ENCODE measurements around the gene NPAS3. TPM values are rescaled to one million over a fixed set of nuclear protein-coding genes. Genes with fewer than 3 reads are reported as not detected.

The NPAS3 gene
- total RNA-seq, 1 experiment from 2014 or later: not detected

- intact Hi-C loops (cut with micrococcal nuclease): no loop called here
- H3K4me3 ChIP-seq (replicated peaks in 1 of 2; ENCODE audit: low read depth in 1 of 2, low read length in 2 of 2): no peak overlapping the region
- no peak for ATAC-seq
- H3K36me3 ChIP-seq (ENCODE audit: control insufficient read depth in 1 of 2, insufficient read depth in 2 of 2, low read length in 2 of 2): no peaks in the 10 kb centered on the region
- no peak overlapping the region for H3K4me2 ChIP-seq (ENCODE audit: low read length)
- TF ChIP-seq POLR2AphosphoS5 (IDR thresholded peaks at IDR 0.05; ENCODE audit: low read depth, low read length) (no peak), MAX (IDR thresholded peaks at IDR 0.05) (no peak), ZNF274 (IDR thresholded peaks at IDR 0.05; ENCODE audit: low read depth, low read length) (no peak), JUND (IDR thresholded peaks at IDR 0.05) (no peak), ATF3 (IDR thresholded peaks at IDR 0.05) (no peak), FOSL1 (IDR thresholded peaks at IDR 0.05; ENCODE audit: low read depth) (no peak), TCF7L2 (IDR thresholded peaks at IDR 0.05; ENCODE audit: borderline replicate concordance, extremely low read depth, insufficient read depth, insufficient read length) (no peak), ZFX (IDR thresholded peaks at IDR 0.05) (no peak)
- BruUV-seq (replicated peaks): no TSS peak
- ChIA-PET POLR2A (no interaction called here), CTCF (no interaction called here), RAD21 (ENCODE audit: low non-redundant PET in 1 of 2, low total read pairs in 2 of 2, uncharacterized antibody in 2 of 2, unreplicated experiment in 2 of 2) (no interaction called here)
- H3K27ac ChIP-seq (ENCODE audit: low read depth, low read length): no peak overlapping the region
- H3K4me1 ChIP-seq (ENCODE audit: control insufficient read depth in 1 of 2, insufficient read depth in 2 of 2, low read length in 2 of 2): no peaks in the 10 kb centered on the region
- no peak overlapping the region for H3K9ac ChIP-seq (ENCODE audit: low read length)
- DNase-seq (ENCODE audit: low read depth, low spot score): no peak
- no peaks in the 10 kb centered on the region for H3K27me3 ChIP-seq (ENCODE audit: insufficient read depth, low read length)
- H2AFZ ChIP-seq (ENCODE audit: low read depth, low read length, poor library complexity, severe bottlenecking): no peak overlapping the region
- no peaks in the 10 kb centered on the region for H3K79me2 ChIP-seq (ENCODE audit: insufficient read depth, low read length)
- no peaks in the 10 kb centered on the region for H4K20me1 ChIP-seq (ENCODE audit: insufficient read depth)
- no peaks in the 10 kb centered on the region for H3K9me2 ChIP-seq (ENCODE audit: insufficient read depth)
- no peaks in the 10 kb centered on the region for H3K9me3 ChIP-seq (ENCODE audit: control insufficient read depth in 1 of 2, insufficient read depth in 1 of 2, low read depth in 1 of 2, low read length in 2 of 2)
Measured at GRCh38 chr14:33511851-33512640, 573.4 kb downstream of the NPAS3 start.

- no peaks in the 10 kb centered on the region for H3K9me3 ChIP-seq (ENCODE audit: control insufficient read depth in 1 of 2, insufficient read depth in 1 of 2, low read depth in 1 of 2, low read length in 2 of 2)
- POLR2A ChIA-PET: no interaction called here
- intact Hi-C loops (cut with micrococcal nuclease): no loop called here
- H4K20me1 ChIP-seq (ENCODE audit: insufficient read depth): no peaks in the 10 kb centered on the region
- TF ChIP-seq EZH2 (IDR thresholded peaks at IDR 0.05) (no peak), JUND (IDR thresholded peaks at IDR 0.05) (no peak)
- RAD21 ChIA-PET (ENCODE audit: low non-redundant PET in 1 of 2, low total read pairs in 2 of 2, uncharacterized antibody in 2 of 2, unreplicated experiment in 2 of 2): no interaction called here
- no peak overlapping the region for H3K27ac ChIP-seq (ENCODE audit: low read depth, low read length)
- no peaks in the 10 kb centered on the region for H3K36me3 ChIP-seq (ENCODE audit: control insufficient read depth in 1 of 2, insufficient read depth in 2 of 2, low read length in 2 of 2)
- ATAC-seq (no peak), DNase-seq (ENCODE audit: low read depth, low spot score) (no peak)
- H3K27me3 ChIP-seq (ENCODE audit: insufficient read depth, low read length): no peaks in the 10 kb centered on the region
- BruUV-seq (replicated peaks): no TSS peak
- CTCF ChIA-PET: no interaction called here
- H3K4me1 ChIP-seq (ENCODE audit: control insufficient read depth in 1 of 2, insufficient read depth in 2 of 2, low read length in 2 of 2): no peaks in the 10 kb centered on the region
- no peak overlapping the region for H2AFZ ChIP-seq (ENCODE audit: low read depth, low read length, poor library complexity, severe bottlenecking)
- no peaks in the 10 kb centered on the region for H3K79me2 ChIP-seq (ENCODE audit: insufficient read depth, low read length)
- no peak overlapping the region for H3K4me2 ChIP-seq (ENCODE audit: low read length)
- no peaks in the 10 kb centered on the region for H3K9me2 ChIP-seq (ENCODE audit: insufficient read depth)
- no peak overlapping the region for H3K4me3 ChIP-seq (replicated peaks in 1 of 2; ENCODE audit: low read depth in 1 of 2, low read length in 2 of 2)
- H3K9ac ChIP-seq (ENCODE audit: low read length): no peak overlapping the region
Measured at GRCh38 chr14:33515441-33515840, 576.8 kb downstream of the NPAS3 start.
